Thyroid gland (tissue), 4 donors: ENCODE results near the gene NOTCH2.

ENCODE experiments used
- POLR2A ChIP-seq, 2 donors: fragments of 450-650 bp; IDR thresholded peaks; one replicate each; pipeline ENCODE4 v1.6.1; 2017; ENCODE audit warnings: antibody characterized with exemption in 2 of 2, mild to moderate bottlenecking in 2 of 2, moderate library complexity in 1 of 2
- TF ChIP-seq, protein P1 (sequence below), 6 experiments: fragments of 200-600 bp in 3 of 6; fragments of 450-650 bp in 3 of 6; sonication (generic) in 3 of 6; IDR thresholded peaks; one replicate each; pipeline ENCODE4 v1.5.1; 2016 to 2019; ENCODE audit warnings: antibody characterized with exemption in 6 of 6, mild to moderate bottlenecking in 2 of 6, inconsistent platforms in 1 of 6, moderate library complexity in 1 of 6

DNA sequence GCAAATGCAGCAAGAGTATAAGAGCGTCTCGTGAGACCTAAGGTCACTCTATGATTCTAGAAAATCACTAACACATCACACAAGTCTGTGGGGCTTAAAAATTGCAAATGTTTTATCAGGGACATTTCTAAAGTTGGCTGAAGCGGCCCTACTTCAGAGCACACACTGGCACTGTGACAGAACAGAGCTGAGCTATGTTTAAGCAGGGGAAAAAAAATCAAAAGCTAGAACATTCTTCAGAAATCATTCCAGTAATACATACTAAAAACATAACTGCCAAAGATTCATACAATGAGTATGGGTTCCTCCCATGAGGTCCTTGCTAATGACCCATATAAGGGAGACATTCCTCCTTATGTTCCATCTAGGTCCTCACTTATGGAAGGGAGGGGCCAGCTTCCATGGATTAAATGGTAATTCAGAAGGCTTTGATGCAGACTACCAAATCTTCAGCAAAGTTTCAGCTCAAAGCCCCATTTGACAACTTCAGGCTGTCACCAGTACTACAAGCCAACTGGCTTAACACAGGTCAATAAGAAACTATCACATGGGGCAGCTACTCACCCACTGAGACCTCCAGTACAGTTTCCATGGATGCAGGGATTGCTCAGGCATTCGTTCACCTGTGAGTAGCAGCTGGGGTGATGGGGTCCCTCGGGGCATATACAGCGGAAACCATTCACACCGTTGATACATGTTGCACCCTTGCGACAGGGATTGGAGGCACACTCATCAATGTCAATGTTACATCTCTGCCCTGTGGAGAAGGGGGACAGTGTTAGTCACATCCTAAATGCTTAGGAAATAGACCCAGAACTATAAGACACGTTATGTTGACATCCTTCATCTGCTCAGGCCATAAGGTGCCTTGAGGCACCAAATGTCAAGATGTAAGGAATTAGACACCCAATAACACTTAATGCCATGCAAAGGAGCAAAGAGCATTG lies 114.7 kb downstream of the NOTCH2 start:
- no peak for TF ChIP-seq POLR2A (IDR thresholded peaks at IDR 0.05)
- TF ChIP-seq, protein P1, sequence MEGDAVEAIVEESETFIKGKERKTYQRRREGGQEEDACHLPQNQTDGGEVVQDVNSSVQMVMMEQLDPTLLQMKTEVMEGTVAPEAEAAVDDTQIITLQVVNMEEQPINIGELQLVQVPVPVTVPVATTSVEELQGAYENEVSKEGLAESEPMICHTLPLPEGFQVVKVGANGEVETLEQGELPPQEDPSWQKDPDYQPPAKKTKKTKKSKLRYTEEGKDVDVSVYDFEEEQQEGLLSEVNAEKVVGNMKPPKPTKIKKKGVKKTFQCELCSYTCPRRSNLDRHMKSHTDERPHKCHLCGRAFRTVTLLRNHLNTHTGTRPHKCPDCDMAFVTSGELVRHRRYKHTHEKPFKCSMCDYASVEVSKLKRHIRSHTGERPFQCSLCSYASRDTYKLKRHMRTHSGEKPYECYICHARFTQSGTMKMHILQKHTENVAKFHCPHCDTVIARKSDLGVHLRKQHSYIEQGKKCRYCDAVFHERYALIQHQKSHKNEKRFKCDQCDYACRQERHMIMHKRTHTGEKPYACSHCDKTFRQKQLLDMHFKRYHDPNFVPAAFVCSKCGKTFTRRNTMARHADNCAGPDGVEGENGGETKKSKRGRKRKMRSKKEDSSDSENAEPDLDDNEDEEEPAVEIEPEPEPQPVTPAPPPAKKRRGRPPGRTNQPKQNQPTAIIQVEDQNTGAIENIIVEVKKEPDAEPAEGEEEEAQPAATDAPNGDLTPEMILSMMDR (IDR thresholded peaks at IDR 0.05): peak in 3 of 6 experiments; percentile 30 to 33 (median 31)
